Stimulated activated CD4-positive, alpha-beta T cell treated with anti-CD3 and anti-CD28 coated beads, Interleukin-15, amount 100 ng/mL, for 48 hours (primary cell): ENCODE measurements around the gene PRDM16.

Experiments
- DNase-seq, 2 donors: peaks; one replicate each; pipeline ENCODE4 v3.0.0-alpha.2; 2020; ENCODE audit warnings: low read depth in 2 of 2

The PRDM16 gene

DNA sequence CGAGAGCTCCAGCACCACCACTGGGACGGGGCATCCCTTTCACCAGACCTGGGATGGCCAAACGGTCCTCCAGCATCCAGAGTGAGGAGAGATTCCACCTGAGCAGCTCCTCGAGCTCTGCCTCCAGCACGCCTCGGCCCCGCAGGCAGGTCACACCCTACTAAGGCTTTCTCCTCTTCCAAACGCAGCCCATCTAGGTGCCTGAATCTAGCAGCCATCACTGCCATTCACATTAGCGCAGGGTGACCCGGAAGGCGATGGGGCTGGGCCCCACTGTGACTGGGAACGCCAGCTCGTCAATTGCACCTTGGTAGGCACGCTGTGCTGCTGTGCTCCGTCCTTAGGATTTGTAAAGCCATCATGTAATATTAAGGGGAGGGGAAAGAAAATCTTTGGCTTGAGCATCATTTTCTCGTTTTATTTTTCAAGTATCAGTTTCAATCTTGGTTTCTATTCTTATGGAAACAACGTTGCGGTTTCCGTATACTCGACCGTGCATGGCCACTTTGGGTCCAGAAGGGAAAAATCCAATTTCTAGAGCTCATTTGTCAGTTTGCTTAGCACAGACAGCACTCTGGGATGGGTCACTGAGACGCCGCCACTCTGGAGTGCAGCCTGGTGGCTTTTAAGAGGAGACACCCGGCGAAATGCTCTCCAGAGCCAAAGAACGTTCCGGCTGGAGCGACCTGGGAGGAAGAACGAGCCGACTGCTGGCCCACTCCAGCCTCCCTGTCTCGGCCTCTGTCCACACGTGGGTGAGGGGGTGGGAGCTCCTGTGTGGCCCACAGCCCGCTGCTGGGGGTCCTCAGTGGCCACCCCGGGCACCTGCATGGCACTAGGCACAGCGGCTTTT lies 173.6 kb downstream of the PRDM16 start:
- no peak for DNase-seq

DNA sequence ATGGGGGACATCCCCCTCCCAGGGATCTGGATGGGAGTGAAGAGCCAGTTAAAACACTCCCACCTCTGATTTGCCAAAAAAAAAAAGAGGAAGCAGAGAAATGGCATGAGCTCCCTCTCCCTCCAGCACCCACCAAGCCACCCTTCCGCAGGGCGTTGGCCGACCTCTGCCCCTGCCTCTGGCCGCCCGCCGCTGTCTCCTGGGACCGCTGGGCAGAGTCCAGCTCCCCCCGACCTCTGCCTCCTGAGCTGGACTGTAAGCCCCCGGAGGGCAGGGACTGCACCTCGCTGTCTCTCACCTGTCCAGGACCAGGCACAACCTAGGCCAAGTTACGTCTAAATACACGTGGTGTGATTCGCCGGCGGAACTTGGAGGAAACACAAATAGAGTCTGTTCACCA lies 174.3 kb downstream of the PRDM16 start:
- no peak for DNase-seq

DNA sequence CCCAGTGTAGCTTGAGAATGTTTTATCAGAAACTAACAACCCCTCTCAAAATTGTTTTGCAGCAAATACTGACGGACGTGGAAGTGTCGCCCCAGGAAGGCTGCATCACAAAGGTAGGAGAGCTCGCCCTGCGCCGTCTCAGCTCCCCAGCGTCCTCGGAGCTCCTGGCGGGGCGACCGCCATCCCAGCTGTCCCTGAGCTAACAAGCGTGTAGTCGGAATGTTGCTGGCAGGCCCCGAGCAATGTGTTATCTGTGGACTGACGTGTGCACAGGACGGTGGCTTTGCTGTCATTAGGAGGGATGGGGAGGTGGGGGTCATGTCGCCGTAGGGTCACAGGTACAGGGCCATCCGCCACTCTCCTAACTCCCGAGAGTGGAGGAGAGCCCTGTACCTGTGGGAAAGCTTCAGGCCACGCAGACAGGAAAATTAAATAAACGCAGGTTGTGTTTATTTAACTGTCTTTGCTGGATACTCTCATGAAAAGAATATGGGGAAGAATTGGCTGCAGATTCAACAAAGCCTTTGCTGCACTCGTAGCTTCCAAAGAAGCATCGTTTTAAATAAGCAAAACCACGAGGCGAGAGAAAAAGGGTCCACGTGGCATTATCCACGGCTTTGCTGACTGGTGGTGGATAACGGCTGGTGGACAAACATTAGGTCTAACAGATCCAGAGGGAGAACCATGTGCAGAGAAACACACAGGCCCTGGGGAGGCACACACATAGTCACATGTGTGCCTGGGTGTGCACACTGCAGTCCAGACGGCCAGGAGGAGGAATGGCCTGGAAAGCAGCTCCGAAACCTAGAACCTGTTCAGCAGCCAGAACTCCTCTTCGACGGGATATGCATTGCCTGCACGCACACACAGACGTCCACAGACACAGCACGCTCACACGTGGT lies 175.3 kb downstream of the PRDM16 start:
- DNase-seq = no peak

DNA sequence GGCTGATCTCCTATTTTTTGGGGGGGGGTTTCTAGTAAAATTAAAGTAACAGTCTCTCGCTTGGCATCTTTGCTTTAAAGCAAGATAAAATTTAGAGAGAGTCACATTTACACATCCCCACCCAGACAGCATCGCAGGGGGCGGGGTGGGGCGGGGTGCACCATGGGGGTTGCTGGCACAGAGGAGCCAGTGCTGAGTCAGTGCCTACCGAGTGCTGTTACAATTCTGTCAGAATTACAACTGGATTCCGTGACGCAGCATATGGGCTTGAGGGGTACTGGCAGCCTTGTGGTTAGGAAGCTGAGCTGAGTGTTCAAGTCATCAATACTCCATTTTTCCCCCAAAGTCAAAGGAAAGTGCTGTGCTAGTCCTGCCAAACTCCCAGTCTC lies 175.9 kb downstream of the PRDM16 start:
- DNase-seq = no peak

DNA sequence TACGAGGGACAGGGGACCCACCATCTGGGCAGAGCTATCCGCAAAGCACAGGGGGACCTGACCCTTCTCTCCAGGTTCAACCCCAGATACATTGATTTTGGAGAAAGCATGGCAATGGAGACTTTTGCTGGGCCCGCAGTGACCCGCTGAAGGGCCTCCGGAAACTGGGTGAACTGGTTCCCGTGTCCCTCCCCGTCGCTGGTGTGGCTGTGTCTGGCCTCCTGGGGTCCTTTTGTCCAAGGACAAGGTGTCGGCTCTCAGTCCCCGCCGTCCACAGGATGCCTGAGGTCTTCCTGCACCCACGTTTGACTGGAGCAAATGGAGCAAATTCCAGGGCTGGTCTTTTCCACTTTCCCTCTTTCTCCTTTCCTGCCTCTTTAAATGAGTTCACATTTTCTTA lies 176.3 kb downstream of the PRDM16 start:
- no peak for DNase-seq

DNA sequence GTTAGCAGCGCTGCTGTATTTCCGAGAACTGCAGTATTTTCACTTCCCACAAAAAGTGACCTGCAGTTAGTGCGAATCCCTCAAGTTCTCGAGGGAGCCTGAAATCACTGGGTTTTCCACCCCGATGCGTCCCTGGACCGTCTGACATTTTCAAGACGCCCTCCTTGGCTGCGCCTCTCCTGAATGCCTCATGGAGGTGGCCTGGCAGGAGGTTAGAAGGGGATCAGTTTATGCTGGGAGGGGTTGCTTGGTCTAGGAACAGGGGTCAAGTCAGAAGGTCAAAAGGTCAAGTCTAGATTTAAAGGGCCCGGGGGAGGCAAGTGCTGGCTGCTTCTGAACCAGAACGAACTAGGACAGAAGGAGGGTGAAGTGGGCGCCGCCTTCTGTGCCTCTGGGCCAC lies 176.8 kb downstream of the PRDM16 start:
- no peak for DNase-seq

DNA sequence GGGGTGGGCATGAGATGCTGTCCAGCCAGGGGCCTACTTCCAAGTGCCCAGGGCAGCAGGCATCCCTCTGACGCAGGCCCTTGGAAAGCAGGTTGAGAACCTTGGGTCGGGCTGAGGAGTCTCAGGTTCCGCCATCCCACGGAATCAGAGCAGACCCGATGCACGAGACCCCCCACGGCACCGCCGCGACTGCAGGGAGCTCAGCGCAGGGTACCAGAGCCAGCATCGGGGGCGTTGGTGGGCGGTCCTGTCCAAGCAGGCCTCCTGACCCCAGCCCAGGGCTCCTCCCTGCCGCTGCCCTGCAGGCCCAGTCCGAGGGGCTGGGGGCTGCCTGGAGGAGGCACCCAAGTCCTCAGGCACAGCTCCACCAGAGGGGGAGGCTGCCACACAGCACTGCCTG lies 177.2 kb downstream of the PRDM16 start:
- DNase-seq = no peak

DNA sequence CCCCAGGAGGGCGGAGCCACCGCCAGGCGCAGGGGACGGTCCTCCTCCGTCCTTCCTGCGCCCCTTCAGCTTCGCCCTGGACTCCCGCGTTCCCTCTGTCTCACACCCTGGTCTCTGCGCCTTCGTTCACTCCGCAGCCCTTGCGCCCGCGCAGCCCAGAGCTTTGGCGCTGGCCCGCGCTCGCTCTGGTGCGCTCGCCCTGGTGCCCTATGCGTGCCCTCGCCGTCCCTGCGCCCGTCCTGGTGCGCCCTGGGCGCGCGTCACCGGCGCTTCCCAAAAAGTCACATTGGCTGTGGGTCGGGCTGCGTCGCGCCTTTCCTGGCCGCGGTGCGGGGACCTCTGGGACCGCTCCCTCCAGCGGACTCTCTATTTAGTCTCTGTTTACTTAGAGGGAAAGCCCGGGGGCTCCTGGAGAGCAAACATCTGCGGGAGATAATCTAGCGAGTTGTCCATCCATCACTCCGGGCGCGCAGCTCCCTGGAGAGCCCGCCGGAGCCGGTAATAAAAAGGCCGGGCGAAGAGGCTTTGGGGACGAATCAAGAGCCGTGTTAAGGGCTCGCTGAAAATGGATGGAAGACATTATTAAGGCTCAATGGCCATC lies 178.6 kb downstream of the PRDM16 start:
- no peak for DNase-seq

DNA sequence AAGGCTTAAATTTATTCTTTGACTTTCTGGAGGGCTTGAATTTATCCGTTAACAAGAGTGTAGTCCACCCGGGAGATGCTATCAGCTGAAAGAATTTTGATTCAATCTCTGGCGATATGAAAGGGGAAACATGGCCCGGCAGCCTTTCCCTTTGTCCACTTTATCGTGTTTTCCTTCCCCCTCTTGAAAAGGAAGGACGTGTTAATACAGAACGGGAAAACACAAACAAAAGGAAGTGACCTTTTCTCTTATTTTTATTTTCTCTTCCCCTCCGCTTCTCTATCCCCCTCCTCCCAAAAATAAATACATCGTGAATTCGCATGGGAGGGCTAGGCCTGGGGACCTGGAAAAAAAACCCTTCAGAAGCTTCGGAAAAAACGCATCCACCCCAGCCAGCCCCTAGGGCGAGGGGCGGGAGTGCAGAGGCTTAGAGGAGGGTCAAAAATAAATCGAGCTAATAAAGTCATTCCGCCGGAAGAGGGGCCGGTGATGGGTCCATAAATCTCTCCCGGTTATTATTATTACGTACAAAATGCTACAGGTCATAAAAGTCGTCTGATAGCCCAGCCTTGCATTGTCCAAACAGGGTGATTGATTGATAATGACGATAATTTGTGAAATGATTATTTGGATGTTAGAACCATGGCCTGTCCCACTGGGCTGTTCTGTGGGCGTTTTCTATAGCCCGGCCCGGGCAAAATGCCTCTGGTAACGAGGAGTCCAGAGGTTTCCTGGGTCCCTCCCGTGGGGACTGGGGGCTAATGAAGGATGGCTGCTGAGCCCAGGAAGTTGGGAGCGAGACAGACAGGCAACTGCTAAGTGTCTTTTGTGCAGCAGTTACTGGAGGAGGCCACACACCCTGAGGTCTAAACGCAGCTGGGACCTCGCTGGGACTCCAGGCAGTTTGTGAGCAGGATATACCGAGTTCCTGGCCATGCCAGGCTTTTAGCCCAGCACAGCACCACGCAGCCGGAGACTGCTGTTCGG lies 179.4 kb downstream of the PRDM16 start:
- no peak for DNase-seq

DNA sequence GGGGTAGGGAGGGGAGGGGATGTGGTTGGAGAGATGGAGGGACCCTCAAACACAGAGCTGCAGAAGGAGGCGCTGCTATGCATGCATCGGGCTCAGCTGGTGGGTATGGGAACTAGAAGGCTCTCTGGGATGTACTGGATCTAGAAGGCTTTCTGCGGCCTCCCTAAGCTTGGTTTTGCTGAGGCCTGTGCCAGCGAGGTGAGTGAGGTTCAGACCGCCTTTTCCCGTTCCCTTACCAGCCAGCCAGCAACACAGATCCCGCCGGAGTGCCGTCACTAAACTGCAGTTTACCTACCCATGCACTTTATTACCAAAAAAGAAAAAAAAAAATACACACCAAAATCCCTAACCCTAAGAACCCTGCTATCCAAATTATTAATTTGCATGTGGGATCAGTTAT lies 180.2 kb downstream of the PRDM16 start:
- DNase-seq = no peak

DNA sequence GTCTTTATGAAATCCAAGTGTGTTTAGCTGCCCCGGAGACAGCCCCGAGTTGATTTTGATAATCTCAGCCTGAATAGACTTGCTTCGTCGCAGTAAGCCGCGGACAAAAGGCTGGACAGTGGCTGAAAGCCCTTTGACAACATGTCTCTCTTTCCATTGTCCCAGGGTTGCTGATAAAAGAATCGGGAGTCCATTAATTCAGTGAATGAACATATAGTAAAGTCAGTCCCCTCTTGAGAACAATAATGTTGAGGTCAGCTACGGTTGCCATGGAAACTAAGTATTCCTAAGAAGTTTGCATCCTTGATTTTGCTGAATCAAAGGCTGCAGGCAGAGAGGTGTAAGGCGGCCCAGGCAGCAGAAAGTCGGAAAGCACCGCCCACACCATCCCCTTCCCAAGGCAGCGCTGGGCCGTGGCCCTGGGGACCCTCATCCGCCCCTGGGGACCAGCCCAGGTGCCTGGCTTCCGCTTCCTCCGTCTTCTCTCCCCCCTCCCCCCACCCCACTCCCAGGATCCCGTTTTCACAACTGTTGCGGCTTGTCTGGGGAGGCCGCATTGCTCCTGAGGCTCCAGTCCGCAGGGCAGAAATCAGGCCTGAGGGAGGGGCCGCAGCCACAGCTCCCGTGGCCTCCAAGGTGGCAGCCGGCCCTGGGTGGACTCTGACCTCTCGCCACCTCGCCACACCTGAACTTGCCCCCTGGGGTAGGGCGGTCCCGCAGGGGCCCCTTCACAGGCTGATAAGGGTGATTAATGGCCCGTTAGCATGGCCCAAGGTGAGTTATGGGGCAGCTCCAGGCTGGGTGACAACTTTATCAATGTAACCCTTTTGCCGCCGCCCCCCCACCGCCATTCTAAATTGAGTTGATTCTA lies 180.9 kb downstream of the PRDM16 start:
- no peak for DNase-seq

DNA sequence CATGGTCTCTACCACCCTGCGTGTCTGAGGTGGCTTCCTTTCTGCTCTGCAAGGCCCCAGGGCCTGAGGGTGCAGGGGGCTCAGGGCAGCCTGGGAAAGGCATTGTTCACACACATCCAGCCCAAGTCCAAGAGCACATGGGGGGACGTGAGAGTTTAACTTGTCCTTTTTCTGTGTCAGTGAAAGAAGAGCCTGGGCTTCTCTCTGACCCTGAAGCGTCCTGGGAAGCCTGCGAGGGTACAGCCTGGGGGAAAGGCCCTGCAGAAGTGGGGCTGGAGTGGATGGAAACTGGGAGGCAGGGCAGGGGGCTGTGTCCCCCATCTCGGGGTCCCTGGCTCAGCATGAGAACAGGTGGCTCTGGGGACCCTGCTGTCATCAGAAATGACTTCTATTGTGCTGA lies 181.6 kb downstream of the PRDM16 start:
- DNase-seq = no peak

DNA sequence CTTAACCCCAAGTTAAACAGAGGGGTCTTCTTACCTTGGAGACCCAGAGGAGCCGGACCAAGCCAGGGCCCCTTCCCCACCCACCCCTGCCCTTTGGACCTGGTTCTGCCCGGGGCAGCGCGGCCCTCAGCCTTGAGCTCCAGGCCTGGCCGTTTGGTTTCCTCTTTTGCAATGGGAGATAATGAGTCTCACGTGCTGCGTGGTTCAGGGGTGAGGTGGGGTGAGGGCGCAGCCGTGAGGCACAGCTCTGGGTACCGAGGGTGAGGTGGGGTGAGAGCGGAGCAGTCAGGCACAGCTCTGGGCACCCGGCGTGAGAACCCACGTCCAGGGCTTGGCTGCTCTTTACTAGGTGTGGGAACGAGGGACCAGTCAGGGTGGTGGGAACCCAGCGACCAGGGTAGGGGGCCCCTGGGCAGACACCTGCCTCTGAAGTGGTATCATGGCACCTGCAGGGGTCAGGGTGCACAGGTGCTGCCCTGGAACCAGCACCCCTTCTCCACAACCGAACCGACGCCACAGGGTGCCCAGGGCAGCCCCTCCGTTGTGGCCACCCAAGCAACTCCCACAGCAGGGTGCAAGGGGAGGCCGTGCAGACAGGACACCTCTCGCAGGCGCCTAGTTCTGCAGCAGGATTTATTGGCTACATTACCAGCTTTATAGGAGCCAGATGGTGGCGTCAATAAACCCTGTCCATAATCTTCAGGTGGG lies 182.2 kb downstream of the PRDM16 start:
- DNase-seq = no peak

DNA sequence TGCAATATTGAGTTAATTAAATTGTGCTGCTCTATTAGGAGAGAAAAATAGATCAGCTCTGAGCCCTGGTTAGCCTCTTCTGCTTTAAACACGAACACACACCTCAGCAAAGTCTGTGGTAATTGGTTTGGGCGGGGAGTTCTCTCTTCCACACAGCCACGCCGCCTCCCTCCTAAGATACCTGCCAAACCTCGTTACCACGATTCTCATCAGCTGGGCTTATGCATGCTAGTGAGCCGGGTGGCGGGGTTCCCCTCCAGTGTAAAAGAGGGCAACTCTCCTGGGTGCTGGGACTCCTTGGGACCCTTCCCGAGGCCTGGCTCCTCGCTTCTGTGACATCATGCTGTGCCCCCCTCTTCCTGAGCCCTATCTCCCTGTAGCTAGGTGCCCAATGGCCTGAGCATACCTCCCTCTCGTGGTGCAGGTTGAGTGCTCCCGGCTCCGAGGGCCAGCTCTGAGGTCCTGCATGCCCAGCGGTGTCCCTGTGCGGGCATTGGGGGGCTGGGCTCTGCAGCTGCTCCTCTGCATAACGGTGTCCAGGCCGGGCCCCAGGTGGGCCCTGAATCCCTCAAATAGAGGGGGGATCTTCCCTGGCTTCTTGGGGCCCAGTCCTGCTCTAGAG lies 182.9 kb downstream of the PRDM16 start:
- no peak for DNase-seq

DNA sequence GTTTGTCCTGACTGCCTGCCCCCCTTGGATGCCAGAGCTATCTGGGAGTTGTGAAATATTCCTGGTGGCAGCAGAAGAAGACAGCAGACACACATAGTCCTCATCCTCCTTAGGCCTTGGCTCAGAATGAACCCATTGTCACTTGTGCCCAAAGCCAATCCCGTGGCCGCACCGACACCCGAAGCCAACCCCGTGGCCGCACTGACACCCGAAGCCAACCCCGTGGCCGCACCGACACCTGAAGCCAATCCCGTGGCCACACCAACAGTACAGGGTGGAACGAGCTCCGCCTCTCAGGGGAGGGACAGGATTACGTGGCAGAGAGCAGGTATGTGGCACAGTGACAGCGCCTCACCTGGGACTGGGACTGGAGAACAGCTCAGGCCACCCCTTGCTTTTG lies 186.7 kb downstream of the PRDM16 start:
- no peak for DNase-seq

DNA sequence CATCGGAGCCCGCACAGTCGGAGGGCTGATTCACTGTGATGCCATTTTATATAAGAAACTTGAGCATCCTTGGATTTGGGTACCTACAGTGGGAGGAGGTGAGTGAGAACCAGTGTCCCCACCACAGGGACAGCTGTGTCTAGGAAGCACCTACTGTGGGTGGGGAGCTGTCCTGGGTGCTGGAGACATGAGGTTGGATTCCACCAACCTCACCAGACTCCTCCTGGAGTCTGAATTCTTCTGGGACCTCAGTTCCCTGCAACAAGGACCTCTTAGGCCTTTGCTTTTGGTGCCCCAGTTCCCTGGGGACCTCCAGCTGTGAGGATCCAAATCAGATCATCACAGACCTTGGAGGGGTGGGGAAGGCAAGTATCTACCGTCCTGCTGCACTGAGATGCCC lies 188.8 kb downstream of the PRDM16 start:
- no peak for DNase-seq

DNA sequence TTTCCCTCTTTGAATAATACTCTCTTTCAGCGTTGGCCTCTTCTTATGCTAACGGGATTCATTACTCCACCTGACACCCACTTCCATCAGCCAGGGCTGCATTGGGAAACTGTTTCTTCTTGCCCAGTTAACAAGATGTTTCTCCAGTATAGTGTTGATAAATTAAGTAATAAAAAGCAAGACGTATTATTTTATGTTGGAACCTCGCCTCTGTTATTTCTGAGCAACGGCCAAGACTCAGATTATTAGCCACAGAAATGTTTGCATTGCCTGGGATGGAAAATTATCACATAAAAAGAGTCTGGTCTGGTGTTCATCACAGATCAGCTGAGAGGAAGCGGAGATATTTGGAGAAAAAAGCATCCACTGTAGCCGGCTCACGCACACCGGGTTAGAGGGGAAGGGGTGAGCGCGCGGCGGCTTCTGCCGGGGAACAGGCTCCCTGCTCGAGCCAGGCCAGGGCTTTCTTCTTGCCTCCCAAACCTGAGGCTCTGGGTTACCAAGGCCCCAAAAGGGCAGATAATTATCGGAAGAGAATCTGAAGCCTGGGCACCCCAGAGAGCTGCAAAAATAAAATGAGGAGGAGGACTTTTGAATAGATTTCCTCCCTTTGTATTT lies 189.5 kb downstream of the PRDM16 start:
- DNase-seq = no peak

DNA sequence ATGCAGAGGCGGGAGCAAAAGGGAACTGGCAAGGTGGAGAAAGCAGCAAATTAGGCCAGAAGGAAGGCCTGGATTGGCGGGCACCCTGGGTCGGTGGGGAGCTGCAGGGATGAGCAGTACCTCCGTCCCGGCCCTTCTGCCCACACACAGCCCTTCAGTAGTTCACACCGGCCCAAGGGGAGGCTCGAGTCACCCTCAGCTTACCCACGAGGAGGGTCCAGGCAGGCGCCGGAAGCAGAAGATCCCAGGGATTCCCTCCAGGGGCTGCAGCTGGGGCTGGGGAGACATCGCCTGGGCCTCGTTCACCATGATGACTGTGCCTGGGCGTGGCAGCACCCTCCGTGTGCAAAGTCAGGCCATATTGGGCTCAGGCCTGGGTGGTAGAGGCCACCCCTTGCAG lies 190.0 kb downstream of the PRDM16 start:
- no peak for DNase-seq
